Measurements from ENCODE around the gene BRD3.
"Not testable (repeated sequence)": the region's sequence is repeated elsewhere in the genome, so short reads cannot be mapped to it uniquely, and the experiment has no call there.

The BRD3 gene

DNA sequence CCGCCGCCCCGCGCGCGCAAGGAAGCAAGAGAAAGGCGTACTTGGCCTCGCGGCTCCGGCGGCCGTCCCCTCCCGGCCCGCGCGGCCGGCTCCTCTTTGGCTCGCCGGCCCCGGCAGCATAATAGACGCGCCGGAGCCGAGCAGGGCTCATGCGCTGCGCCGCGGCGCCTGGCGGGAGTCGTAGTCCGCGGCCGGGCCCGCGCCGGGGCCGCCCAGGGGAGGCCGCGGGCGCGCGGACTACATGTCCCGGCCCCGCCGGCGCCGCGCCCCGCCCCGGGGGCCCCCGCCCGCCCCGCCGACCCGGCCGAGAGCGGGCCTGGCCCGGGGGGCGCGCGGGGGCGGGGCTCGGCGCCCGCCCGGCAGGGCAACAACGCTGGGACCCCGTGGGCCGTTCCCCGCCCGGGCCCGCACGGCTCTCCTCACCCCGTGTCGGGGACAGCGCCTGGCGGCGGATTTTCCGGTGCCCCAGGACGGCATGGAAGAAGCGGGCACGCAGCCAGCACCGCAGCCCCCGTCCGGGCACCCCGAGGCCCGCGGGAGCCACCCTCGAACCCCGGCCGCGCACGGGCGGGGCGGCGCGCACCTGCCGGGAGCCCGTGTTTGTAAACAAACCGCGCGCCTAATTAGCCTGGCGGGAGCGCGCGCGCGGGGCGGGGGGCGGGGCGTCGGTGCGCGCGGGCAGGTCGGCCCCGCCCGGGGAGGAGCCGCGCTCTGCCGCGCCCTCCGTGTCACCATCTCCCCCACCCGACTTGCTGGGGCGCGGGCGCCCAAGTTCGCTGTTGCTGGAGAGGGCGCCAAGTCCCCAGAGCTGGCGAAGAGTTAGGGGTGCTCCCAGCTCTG lies at the start of gene BRD3:
Gene BRD3 (minus strand): TSS at position 123 of the 840 bp plus-strand sequence. CDS start 14,549 bp downstream, outside the sequence.
- Histone ChIP-seq H3K9ac (ENCODE audit: low read length) (peak within 1 kb of the TSS; percentile 82), H3K4me3 (ENCODE audit: low read length) (peak within 1 kb of the TSS; percentile 63), H3K27me3 (ENCODE audit: control insufficient read depth, insufficient read depth, low read length) (peaks cover 20% of the 10 kb centered on the region), H3K4me1 (ENCODE audit: control insufficient read depth, insufficient read depth, low read length) (peaks cover 25% of the 10 kb centered on the region), H3K36me3 (ENCODE audit: control insufficient read depth, insufficient read depth, low read length) (no peaks in the 10 kb centered on the region), H3K9me3 (ENCODE audit: control insufficient read depth, low read length) (no peaks in the 10 kb centered on the region)

DNA sequence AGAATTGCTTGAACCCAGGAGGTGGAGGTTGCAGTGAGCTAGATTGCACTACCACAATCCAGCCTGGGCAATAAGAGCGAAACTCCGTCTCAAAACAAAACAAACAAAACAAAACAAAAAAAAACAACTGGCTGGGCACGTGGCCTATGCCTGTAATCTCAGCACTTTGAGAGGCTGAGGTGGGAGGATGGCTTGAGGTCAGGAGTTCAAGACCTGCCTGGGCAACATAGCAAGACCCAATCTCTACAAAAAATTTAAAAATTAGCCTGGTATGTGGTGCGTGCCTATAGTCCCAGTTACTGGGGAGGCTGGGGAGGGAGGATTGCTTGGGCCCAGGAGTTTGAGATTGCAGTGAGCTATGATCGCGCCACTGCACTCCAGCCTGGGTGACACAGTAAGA lies 44.7 kb upstream of the BRD3 start:
- no peaks in the 10 kb centered on the region for H3K4me1 ChIP-seq (ENCODE audit: control insufficient read depth, insufficient read depth, low read length)
- H3K9ac ChIP-seq (ENCODE audit: low read length) = no peak overlapping the region
- H3K4me3 ChIP-seq (ENCODE audit: low read length) = no peak overlapping the region

DNA sequence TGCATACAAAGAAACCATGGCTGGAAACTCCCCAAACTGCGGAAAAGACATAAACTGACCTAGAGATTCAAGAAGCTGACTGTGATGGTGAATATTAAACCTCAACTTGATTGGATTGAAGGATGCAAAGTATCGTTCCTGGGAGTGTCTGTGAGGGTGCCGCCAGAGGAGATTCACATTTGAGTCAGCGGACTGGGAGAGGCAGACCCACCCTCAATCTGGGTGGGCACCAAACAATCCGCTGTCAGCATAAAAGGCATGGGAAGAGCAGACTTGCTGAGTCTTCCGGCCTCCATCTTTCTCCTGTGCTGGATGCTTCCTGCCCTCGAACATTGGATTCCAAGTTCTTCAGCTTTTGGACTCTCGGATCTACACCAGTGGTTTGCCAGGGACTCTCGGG lies 43.2 kb upstream of the BRD3 start:
- Histone ChIP-seq H3K4me1 (ENCODE audit: control insufficient read depth, insufficient read depth, low read length) (no peaks in the 10 kb centered on the region), H3K4me3 (ENCODE audit: low read length) (no peak overlapping the region), H3K9me3 (ENCODE audit: control insufficient read depth, low read length) (no peaks in the 10 kb centered on the region), H3K36me3 (ENCODE audit: control insufficient read depth, insufficient read depth, low read length) (no peaks in the 10 kb centered on the region), H3K27me3 (ENCODE audit: control insufficient read depth, insufficient read depth, low read length) (no peaks in the 10 kb centered on the region), H3K9ac (ENCODE audit: low read length) (no peak overlapping the region)

More for the DNA sequence above, 44.7 kb upstream of the BRD3 start:
- no peaks in the 10 kb centered on the region for H3K27me3 ChIP-seq (ENCODE audit: control insufficient read depth, insufficient read depth, low read length)
- no peaks in the 10 kb centered on the region for H3K9me3 ChIP-seq (ENCODE audit: control insufficient read depth, low read length)
- no peaks in the 10 kb centered on the region for H3K36me3 ChIP-seq (ENCODE audit: control insufficient read depth, insufficient read depth, low read length)

DNA sequence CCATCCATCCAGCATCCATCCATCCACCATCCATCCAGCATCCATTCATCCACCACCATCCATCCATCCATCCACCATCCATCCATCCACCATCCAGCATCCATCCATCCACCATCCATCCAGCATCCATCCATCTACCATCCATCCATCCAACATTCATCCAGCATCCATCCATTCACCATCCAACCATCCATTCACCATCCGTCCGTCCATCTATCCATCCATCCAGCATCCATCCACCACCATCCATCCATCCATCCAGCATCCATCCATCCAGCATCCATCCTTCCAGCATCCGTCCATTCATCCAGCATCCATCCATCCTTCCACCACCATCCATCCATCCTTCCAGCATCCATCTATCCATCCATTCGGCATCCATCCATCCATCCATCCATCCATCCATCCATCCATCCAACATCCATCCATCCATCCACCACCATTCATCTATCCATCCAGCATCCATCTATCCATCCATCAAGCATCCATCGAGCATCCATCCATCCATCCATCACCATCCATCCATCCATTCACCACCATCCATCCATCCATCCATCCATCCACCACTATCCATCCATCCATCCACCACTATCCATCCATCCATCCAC lies 35.7 kb upstream of the BRD3 start:
- no peak overlapping the region for H3K9ac ChIP-seq (ENCODE audit: low read length)
- H3K27me3 ChIP-seq (ENCODE audit: control insufficient read depth, insufficient read depth, low read length) = no peaks in the 10 kb centered on the region
- H3K4me3 ChIP-seq (ENCODE audit: low read length) = no peak overlapping the region
- no peaks in the 10 kb centered on the region for H3K36me3 ChIP-seq (ENCODE audit: control insufficient read depth, insufficient read depth, low read length)
- H3K9me3 ChIP-seq (ENCODE audit: control insufficient read depth, low read length) = no peaks in the 10 kb centered on the region
- no peaks in the 10 kb centered on the region for H3K4me1 ChIP-seq (ENCODE audit: control insufficient read depth, insufficient read depth, low read length)

DNA sequence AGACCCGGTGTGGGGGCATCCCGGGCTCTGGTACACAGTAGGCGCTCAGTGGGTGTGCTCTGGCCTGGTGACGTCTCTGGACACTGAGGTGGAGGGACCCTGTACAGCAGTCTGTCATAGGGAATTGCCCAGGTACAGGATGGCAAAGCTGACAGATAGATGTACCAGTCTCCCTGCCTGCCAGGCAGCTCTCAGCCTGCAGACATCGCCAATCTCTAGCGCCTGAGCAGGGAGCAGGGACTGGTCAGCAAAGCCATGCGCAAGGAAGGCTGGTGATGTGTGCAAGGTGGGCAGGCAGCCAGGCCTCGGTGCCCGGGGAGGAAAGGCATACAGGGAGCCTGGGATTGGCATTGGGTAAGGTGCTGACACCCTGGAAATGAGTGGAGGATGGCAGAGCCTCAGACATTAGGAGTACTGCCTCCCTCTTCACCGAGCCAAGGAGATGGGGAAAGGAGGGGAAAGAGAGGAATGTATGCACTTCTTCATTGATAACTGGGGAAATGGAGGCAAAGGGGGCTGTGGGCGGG lies 33.9 kb upstream of the BRD3 start:
- H3K27me3 ChIP-seq (ENCODE audit: control insufficient read depth, insufficient read depth, low read length) = no peaks in the 10 kb centered on the region
- H3K9me3 ChIP-seq (ENCODE audit: control insufficient read depth, low read length) = no peaks in the 10 kb centered on the region
- H3K4me1 ChIP-seq (ENCODE audit: control insufficient read depth, insufficient read depth, low read length) = no peaks in the 10 kb centered on the region
- no peak overlapping the region for H3K9ac ChIP-seq (ENCODE audit: low read length)
- no peak overlapping the region for H3K4me3 ChIP-seq (ENCODE audit: low read length)
- H3K36me3 ChIP-seq (ENCODE audit: control insufficient read depth, insufficient read depth, low read length) = no peaks in the 10 kb centered on the region

DNA sequence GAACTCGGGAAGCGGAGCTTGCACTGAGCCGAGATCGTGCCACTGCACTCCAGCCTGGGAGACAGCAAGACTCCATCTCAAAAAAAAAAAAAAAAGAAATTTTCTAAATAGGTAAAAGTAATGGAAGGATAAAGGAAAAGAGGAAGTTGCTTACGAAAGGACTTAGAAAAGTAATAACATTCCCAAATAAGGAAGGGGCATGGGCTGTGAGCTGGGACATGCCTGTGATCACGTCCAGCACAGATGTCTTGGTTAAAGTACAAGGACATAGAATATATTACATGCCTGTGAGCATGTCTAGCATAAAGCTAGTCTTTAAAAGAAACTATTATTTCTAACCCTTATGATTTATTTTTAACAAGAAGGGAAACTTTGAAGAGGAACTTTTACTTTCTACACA lies 33.3 kb upstream of the BRD3 start:
- not testable (repeated sequence) for H3K36me3 ChIP-seq (ENCODE audit: control insufficient read depth, insufficient read depth, low read length); H3K9me3 ChIP-seq (ENCODE audit: control insufficient read depth, low read length); H3K4me3 ChIP-seq (ENCODE audit: low read length); H3K9ac ChIP-seq (ENCODE audit: low read length); H3K27me3 ChIP-seq (ENCODE audit: control insufficient read depth, insufficient read depth, low read length); H3K4me1 ChIP-seq (ENCODE audit: control insufficient read depth, insufficient read depth, low read length)

DNA sequence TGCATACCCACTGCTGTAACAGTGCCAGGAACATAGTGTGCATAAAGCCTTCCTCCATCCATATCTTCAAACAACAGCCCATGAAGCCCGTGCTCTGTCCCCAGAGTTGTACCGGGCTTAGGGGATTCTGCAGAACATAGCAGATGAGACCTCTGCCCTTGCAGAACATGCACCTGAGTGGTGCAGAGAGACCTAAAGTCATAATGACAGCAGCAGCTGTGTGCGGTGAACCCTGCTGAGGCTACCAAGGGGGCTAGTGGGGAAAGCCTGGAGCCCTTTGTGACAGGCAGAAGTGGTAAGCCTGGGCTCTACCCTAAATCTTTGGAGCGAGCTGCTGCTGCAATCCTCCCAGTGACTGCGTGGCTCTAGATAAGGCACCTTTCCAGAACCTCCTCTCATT lies 32.2 kb upstream of the BRD3 start:
- no peaks in the 10 kb centered on the region for H3K9me3 ChIP-seq (ENCODE audit: control insufficient read depth, low read length)
- no peaks in the 10 kb centered on the region for H3K27me3 ChIP-seq (ENCODE audit: control insufficient read depth, insufficient read depth, low read length)
- no peaks in the 10 kb centered on the region for H3K4me1 ChIP-seq (ENCODE audit: control insufficient read depth, insufficient read depth, low read length)
- H3K4me3 ChIP-seq (ENCODE audit: low read length) = no peak overlapping the region
- H3K36me3 ChIP-seq (ENCODE audit: control insufficient read depth, insufficient read depth, low read length) = no peaks in the 10 kb centered on the region
- H3K9ac ChIP-seq (ENCODE audit: low read length) = no peak overlapping the region

DNA sequence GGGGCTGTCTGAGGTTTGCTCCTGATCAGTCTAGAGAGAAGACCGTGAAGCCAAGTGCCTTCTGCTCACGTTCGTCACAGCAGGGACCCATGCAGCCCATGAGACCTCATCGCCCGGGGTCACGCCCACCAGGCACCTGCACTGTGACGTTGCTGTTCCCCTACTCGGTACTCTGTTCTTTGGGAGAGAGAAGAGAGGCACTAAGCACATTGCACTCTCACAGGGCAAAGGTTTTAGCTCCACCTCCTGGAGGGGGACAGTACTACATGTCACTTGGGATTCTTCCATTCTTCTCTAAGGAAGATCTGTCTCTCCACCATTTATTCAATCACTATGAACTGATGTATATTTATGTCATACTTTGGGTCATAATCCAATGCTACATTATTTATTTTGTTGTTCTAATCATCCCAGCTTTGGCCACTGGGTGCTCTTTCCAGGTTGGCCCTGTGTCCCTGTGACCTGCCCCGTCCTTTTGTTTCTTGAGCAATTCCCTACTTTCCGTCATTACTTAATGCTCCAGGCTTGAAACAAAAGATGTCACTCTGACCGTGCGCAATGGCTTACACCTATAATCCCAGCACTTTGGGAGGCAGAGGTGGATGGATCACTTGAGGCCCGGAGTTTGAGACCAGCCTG lies 31.4 kb upstream of the BRD3 start:
- no peaks in the 10 kb centered on the region for H3K36me3 ChIP-seq (ENCODE audit: control insufficient read depth, insufficient read depth, low read length)
- no peaks in the 10 kb centered on the region for H3K27me3 ChIP-seq (ENCODE audit: control insufficient read depth, insufficient read depth, low read length)
- no peak overlapping the region for H3K9ac ChIP-seq (ENCODE audit: low read length)
- no peaks in the 10 kb centered on the region for H3K9me3 ChIP-seq (ENCODE audit: control insufficient read depth, low read length)
- H3K4me3 ChIP-seq (ENCODE audit: low read length) = no peak overlapping the region
- no peaks in the 10 kb centered on the region for H3K4me1 ChIP-seq (ENCODE audit: control insufficient read depth, insufficient read depth, low read length)

DNA sequence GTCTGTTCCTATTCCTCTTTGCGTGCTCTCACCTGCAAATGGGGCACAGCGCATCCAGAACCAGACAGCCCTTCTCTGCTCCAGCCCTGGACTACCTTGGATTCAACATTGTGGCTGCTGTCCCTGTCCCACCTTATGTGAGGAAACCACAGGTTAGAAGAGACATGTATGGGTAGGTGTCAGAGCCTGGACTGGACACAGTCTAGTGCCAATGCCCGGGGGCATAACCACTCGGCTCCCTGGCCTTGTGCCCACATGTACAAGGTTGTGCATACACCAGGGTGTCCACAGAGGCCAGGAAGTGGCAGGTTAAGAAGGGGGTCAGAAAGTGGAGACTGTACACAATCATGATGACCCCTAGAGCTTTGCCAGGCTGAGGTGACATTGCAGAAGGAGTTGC lies 22.1 kb upstream of the BRD3 start:
- H3K27me3 ChIP-seq (ENCODE audit: control insufficient read depth, insufficient read depth, low read length) = no peaks in the 10 kb centered on the region

DNA sequence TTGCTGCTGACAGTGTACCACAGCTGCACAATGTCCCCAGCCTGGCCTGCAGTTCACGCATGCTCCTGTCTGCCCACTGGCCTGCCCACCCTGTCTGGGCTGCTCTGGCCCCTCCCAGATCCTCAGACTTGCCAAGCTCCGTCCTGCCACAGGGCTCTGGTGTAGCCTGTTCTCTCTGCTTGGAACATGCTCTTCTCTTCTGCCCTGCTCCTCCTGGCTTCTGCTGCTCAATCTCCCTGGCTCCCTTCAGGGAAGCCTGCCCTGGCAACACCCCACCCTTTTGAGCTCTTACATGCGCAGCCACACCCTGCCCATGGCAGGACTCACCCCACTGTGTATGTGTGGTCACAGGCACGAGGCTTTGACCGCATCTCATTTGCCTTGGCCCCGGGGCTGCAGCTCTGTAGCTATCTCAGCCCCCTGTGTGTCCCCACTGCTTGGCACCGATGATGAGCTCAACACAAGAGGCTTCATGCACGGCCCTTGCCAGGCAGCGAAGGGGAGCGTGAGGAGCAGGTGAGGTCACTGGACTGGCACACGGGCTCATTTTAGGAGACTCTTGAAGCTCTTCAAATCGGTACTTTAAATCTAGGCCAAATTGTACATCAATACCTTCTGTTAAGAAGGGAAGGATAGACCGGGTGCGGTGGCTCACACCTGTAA lies 20.4 kb upstream of the BRD3 start:
- Histone ChIP-seq H3K9me3 (ENCODE audit: control insufficient read depth, low read length) (no peaks in the 10 kb centered on the region), H3K36me3 (ENCODE audit: control insufficient read depth, insufficient read depth, low read length) (no peaks in the 10 kb centered on the region), H3K9ac (ENCODE audit: low read length) (no peak overlapping the region), H3K4me1 (ENCODE audit: control insufficient read depth, insufficient read depth, low read length) (peaks cover 4% of the 10 kb centered on the region), H3K27me3 (ENCODE audit: control insufficient read depth, insufficient read depth, low read length) (no peaks in the 10 kb centered on the region), H3K4me3 (ENCODE audit: low read length) (no peak overlapping the region)

More for the DNA sequence above, 22.1 kb upstream of the BRD3 start:
- Histone ChIP-seq H3K9me3 (ENCODE audit: control insufficient read depth, low read length) (no peaks in the 10 kb centered on the region), H3K4me3 (ENCODE audit: low read length) (no peak overlapping the region), H3K36me3 (ENCODE audit: control insufficient read depth, insufficient read depth, low read length) (no peaks in the 10 kb centered on the region), H3K4me1 (ENCODE audit: control insufficient read depth, insufficient read depth, low read length) (peaks cover 4% of the 10 kb centered on the region), H3K9ac (ENCODE audit: low read length) (no peak overlapping the region)

DNA sequence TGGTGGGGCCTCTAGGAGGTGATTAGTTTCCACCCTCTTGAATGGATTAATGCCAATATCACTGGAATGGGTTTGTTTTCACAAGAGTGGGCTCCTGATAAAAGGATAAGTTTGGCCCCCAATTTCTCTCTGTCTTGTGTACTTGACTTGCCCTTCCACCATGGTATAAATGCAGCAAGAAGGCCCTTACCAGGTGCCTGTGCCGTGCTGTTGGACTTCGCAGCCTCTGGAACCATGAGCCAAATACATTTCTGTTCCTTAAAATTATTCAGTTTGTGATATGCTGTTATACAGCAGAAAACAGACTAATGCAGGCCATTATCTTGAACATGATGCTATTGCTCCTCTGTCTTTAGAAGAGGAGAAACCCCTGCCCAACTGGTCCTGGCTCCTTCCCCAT lies 17.8 kb upstream of the BRD3 start:
- no peak overlapping the region for H3K4me3 ChIP-seq (ENCODE audit: low read length)
- no peaks in the 10 kb centered on the region for H3K9me3 ChIP-seq (ENCODE audit: control insufficient read depth, low read length)
- H3K36me3 ChIP-seq (ENCODE audit: control insufficient read depth, insufficient read depth, low read length) = no peaks in the 10 kb centered on the region
- peaks cover 4% of the 10 kb centered on the region for H3K4me1 ChIP-seq (ENCODE audit: control insufficient read depth, insufficient read depth, low read length)
- H3K9ac ChIP-seq (ENCODE audit: low read length) = no peak overlapping the region
- no peaks in the 10 kb centered on the region for H3K27me3 ChIP-seq (ENCODE audit: control insufficient read depth, insufficient read depth, low read length)

DNA sequence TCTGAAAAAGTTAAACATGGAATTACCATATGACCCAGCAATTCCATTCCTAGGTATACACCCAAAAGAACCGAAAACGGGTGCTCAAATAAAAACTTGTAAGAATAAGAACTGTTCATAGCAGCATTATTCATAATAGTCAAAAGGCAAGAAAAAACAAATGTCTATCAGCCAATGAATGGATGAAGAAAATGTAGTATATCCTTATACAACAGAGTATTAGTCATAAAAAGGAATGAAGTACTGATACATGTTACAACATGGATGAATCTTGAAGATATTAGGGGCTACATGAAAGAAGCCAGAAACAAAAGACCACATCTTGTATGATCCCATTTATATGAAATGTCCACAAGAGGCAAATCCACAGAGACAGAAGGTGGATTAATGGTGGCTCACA lies 15.6 kb upstream of the BRD3 start:
- Histone ChIP-seq H3K9me3 (ENCODE audit: control insufficient read depth, low read length) (no peaks in the 10 kb centered on the region), H3K4me1 (ENCODE audit: control insufficient read depth, insufficient read depth, low read length) (peaks cover 4% of the 10 kb centered on the region), H3K36me3 (ENCODE audit: control insufficient read depth, insufficient read depth, low read length) (no peaks in the 10 kb centered on the region), H3K9ac (ENCODE audit: low read length) (no peak overlapping the region), H3K4me3 (ENCODE audit: low read length) (no peak overlapping the region), H3K27me3 (ENCODE audit: control insufficient read depth, insufficient read depth, low read length) (no peaks in the 10 kb centered on the region)
